Measurements from ENCODE around the gene TAS2R46.
"Not testable (repeated sequence)": the region's sequence is repeated elsewhere in the genome, so short reads cannot be mapped to it uniquely, and the experiment has no call there.

TAS2R46 gene

DNA sequence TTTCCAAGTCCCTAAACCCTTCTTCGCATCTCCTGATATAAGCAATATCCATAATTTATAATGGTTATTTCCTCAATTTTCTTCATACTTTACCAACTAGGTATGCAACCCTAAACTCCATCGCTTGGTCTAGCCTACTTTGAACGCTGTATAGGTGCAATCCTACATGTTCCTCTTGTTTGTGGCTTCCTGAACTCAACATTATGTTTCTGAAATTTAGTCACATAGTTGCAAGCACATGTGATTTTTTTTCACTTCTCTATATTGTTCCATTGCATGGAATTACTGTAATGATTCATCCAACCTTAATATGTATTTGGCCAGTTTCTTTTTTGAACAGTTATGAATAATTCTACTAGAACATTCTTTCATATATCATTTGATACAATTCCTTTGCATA lies 28.1 kb downstream of the TAS2R46 start:
- not testable (repeated sequence) for DNase-seq

DNA sequence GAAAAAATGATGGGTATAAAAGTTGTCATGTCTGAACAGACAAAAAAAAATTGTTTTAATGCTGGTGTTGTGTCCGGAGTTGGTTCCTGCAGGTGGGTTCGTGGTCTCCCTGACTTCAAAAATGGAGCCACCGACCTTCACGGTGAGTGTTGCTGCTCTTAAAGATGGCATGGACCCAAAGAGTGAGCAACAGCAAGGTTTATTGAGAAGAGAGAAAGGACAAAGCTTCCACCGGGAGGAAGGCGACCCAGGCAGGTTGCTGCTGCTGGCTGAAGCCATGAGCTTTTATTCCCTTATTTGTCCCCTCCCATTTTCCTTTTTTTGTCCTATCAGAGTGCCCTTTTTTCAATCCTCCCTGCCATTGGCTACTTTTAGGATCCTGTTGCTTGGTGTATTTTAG lies 30.8 kb downstream of the TAS2R46 start, which contains the start of gene TAS2R31:
Gene TAS2R31 (minus strand): TSS at position 101 of the 400 bp plus-strand sequence. CDS start 72 bp downstream, at position 29.
- no peak for DNase-seq

DNA sequence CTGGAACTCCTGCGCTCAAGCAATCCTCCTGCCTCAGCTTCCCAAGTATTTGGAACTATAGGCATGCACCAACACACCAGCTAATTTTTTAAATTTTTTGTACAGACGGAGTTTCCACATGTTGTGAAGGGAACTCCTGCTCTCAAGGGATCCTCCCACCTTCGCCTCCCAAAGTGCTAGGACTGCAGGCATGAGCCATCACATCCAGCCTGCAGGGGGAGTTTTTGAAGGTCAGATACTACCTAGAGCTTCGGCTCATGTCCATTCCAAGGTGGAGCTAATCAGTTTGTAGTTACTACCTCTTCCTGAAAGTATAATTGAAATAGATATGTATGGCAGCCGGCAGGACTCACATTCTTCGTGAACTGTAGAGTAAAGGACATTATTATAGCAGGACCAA lies 36.0 kb downstream of the TAS2R46 start:
- no peak for DNase-seq

DNA sequence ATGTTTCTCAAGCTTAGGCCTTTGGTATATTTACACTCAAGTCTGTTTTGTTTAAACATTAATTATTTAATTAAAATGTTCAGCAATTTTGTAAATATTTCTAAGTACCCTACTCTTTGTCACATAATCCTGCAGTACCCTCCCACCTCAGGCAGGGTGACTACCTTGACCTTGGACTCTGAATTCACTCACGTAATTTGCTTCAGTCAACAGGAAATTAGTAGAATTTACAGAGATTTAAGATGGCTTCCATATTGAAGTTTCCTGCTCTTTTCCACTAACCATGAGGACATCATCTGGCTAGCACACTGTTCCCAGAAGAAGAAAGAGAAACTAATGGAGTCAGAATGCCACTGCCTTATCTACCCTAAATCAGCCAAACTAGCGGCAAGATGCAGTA lies 38.7 kb downstream of the TAS2R46 start:
- DNase-seq = no peak

DNA sequence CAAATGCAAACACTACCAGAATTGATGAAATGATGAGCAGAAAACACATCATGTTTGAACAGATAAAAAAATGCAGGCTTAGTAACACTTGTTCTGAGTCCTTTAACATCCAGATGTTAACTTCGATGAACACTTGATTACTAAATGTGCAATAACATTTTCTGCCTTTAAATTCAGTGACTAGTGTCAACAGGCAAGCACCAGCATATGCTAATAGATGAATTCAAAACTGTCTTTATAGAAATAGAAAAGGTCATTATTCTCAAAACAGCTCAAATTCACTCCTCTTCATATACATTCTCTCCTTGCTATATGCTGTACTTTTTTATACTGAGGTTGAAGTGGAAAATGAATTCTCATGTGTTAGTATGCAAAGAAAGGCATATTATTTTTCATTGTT lies 39.6 kb downstream of the TAS2R46 start, which contains the start of gene TAS2R19:
Gene TAS2R19 (minus strand): TSS at position 101 of the 400 bp plus-strand sequence. CDS start 49 bp downstream, at position 52.
- no peak for DNase-seq

DNA sequence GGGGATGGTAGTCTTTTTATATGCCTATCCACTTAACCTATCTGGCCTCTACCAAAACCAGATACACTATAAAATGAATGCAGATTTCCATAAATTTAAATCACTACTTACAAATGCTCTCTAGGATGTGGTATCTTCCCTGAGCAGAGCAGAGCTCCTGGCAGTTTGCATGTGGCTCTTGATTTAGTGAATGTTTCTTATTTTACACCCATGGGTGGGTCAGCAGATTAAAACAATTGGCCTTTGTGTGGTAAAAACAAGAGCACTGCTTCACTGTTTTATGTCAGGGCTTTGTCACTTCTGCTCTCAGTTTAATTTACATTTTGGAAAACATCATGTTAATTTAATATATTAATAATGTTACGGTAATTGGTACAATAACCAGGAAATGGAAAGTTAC lies 45.2 kb downstream of the TAS2R46 start:
- no peak for DNase-seq

DNA sequence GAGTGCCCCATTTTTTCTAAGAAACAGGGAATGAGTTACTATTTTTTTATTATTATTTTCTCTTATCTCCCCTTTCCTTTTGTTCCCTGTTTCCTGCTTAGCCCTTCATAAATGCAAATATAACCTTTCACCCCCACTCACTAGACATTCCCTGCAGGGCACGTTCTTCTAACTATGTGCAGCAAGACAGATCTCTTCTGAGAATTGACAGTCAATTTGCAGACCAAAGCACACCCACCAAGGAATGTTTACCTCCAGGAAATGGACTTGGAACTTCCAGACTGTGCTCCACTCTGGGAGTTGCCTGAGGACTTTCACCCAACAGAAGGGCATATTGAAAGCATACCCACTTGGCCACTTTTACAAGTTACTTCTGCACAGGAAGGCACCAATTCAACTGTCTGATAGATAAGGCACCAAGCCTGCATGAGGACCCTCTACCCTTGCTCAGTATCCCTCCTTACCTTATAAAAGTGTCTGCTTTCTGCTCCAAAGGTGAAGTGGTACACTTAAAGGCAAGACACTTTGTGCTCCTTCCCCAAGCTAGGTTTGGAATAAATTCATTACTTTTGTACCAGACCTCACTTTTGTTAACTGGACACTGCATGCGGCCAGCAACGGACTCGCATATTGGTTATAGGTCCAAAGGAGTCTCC lies 46.2 kb downstream of the TAS2R46 start:
- no peak for DNase-seq

DNA sequence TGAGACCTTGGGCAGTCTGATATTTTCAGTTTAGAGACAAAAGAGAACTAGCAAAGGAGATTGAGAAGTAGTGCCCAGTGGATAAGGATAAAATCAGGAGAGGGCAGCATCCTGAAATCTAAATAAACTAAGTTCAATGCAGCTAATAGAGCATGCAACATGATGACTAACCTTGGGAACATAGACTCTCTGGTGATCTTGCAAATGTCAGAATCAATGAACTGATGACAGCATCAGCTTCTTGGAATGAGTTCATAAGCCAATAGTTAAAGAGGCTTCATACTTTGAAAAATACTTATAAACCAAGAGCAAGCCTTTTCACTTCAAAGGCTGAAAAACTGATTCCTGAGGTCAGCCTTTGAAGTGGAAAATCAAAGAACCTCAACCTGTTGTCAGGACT lies 47.9 kb downstream of the TAS2R46 start:
- no peak for DNase-seq
